GM21423 (cell line): ENCODE results near the gene STRA8.

ENCODE experiments used
- ATAC-seq: cut with Tn5 transposase; IDR thresholded peaks from one replicate; pipeline ENCODE4 v1.9.1; 2021; ENCODE audit warnings: mild to moderate bottlenecking, moderate library complexity; ENCODE audit not compliant: unreplicated experiment

STRA8 gene

DNA sequence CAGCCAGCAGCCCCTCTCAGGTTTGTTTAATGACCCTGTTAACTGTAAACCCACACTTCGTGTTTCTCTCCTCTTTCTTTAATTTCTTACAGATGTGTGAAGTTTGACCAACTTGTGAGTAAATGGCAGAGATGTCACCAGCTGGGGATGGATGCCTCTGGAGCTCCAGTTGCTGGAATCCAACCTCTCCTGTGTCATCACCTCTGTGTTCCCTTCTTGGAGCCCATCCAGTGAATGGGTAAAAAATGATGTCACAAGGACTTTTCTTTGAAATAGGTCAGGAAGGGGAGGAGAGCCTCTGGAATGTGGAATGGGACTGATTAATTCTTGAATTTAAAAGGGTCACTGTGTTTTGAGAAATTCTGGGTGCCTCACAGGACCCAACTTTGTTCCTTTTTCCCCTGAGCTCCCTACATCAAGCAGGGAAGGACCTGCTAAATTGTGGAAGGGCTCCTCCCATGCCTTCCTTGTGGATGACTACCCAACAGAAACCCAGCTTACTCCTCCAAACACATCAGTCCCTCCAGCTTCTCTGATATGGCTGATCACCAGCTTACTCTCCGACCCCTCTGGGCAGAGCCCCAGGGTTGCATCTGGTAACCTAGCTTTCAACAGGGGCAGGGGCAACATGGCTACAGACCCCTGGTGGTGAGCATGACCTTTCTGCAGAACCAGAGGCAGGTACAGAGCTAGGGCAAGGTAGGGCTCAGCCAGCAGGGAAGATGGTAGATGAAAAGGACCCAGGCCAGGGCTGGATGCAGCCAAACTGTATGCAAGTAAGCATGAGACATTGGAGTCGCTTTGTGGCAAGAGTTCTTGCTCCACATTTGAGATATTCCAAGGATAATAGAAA lies 67.5 kb downstream of the STRA8 start:
- ATAC-seq, result no peak
